Tibial nerve (tissue), 3 donors: ENCODE results near the gene CCDC43.
"Not testable (repeated sequence)": the region's sequence is repeated elsewhere in the genome, so short reads cannot be mapped to it uniquely, and the experiment has no call there.

Experiments
- CTCF ChIP-seq, 5 experiments: fragments of 200-600 bp in 3 of 5; fragments of 450-650 bp in 2 of 5; sonication (generic) in 3 of 5; IDR thresholded peaks; one replicate each; pipeline ENCODE4 v1.5.1; 2016 to 2019; ENCODE audit warnings: antibody characterized with exemption in 5 of 5, mild to moderate bottlenecking in 3 of 5, moderate library complexity in 2 of 5
- POLR2A ChIP-seq, 2 donors: fragments of 450-650 bp; IDR thresholded peaks; one replicate each; pipeline ENCODE4 v1.6.1; 2017; ENCODE audit warnings: antibody characterized with exemption in 2 of 2, mild to moderate bottlenecking in 2 of 2, moderate library complexity in 2 of 2

- TF ChIP-seq CTCF, POLR2A (IDR thresholded peaks at IDR 0.05): not testable (repeated sequence)
Measured at GRCh38 chr17:44700288-44700687, 10.7 kb upstream of the CCDC43 start.
